Measurements from ENCODE around the gene BRIP1.
"Not testable (repeated sequence)": the region's sequence is repeated elsewhere in the genome, so short reads cannot be mapped to it uniquely, and the experiment has no call there.

DNA sequence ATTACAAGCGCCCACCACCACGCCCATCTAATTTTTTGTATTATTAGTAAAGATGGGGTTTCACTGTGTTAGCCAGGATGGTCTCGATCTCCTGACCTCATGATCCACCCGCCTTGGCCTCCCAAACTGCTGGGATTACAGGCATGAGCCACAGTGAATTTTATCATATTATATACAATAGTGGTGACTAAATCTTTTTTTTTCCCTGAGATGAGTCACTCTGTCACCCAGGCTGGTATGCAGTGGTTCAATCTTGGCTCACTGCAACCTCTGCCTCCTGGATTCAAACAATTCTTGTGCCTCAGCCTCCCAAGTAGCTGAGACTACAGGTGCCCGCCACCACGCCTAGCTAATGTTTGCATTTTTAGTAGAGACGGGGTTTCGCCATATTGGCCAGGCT, 22.5 kb upstream of the BRIP1 start:
- not testable (repeated sequence) for TF ChIP-seq EZH2phosphoT487 (IDR thresholded peaks at IDR 0.05; ENCODE audit: insufficient read depth, low read depth); EZH2 (IDR thresholded peaks at IDR 0.05; ENCODE audit: insufficient read depth, poor library complexity, severe bottlenecking)

Data from GM23248 (cell line).